Stimulated activated naive B cell treated with anti-CD40 and anti-IgM and Interleukin-4, amounts not matched to agents 10 μg/mL and 1 μg/mL and 100 μg/mL, for 72 hours (primary cell): ENCODE data around the gene OTUD3.
"Not testable (repeated sequence)": the region's sequence is repeated elsewhere in the genome, so short reads cannot be mapped to it uniquely, and the experiment has no call there.

Experiments used
- ATAC-seq, 2 donors: fragments of 150-1000 bp; cut with Tn5 transposase; replicated peaks; 2 replicates each; pipeline ENCODE4 v1.10.0; 2021; ENCODE audit warnings: moderate library complexity in 1 of 2
- DNase-seq: peaks from one replicate; pipeline ENCODE4 v3.0.0; 2021
- H3K27ac Mint-ChIP-seq: one replicate; pipeline ENCODE4 v1.8.0; 2022; ENCODE audit warnings: mild to moderate bottlenecking, mixed read lengths
- H3K27me3 Mint-ChIP-seq, 2 donors: one replicate each; pipeline ENCODE4 v1.8.0; 2022; ENCODE audit warnings: mixed read lengths in 2 of 2
- H3K36me3 Mint-ChIP-seq, 2 donors: one replicate each; pipeline ENCODE4 v1.8.0; 2022; ENCODE audit warnings: mixed read lengths in 2 of 2, mild to moderate bottlenecking in 1 of 2
- H3K4me1 Mint-ChIP-seq, 2 donors: one replicate each; pipeline ENCODE4 v1.8.0; 2022; ENCODE audit warnings: mixed read lengths in 2 of 2, mild to moderate bottlenecking in 1 of 2
- H3K4me3 Mint-ChIP-seq, 2 donors: one replicate each; pipeline ENCODE4 v1.8.0; 2022; ENCODE audit warnings: mild to moderate bottlenecking in 2 of 2, mixed read lengths in 2 of 2, moderate library complexity in 1 of 2
- H3K9me3 Mint-ChIP-seq, 2 donors: one replicate each; pipeline ENCODE4 v1.8.0; 2022; ENCODE audit warnings: mixed read lengths in 2 of 2, mild to moderate bottlenecking in 1 of 2

Gene OTUD3, protein sequence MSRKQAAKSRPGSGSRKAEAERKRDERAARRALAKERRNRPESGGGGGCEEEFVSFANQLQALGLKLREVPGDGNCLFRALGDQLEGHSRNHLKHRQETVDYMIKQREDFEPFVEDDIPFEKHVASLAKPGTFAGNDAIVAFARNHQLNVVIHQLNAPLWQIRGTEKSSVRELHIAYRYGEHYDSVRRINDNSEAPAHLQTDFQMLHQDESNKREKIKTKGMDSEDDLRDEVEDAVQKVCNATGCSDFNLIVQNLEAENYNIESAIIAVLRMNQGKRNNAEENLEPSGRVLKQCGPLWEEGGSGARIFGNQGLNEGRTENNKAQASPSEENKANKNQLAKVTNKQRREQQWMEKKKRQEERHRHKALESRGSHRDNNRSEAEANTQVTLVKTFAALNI

DNA sequence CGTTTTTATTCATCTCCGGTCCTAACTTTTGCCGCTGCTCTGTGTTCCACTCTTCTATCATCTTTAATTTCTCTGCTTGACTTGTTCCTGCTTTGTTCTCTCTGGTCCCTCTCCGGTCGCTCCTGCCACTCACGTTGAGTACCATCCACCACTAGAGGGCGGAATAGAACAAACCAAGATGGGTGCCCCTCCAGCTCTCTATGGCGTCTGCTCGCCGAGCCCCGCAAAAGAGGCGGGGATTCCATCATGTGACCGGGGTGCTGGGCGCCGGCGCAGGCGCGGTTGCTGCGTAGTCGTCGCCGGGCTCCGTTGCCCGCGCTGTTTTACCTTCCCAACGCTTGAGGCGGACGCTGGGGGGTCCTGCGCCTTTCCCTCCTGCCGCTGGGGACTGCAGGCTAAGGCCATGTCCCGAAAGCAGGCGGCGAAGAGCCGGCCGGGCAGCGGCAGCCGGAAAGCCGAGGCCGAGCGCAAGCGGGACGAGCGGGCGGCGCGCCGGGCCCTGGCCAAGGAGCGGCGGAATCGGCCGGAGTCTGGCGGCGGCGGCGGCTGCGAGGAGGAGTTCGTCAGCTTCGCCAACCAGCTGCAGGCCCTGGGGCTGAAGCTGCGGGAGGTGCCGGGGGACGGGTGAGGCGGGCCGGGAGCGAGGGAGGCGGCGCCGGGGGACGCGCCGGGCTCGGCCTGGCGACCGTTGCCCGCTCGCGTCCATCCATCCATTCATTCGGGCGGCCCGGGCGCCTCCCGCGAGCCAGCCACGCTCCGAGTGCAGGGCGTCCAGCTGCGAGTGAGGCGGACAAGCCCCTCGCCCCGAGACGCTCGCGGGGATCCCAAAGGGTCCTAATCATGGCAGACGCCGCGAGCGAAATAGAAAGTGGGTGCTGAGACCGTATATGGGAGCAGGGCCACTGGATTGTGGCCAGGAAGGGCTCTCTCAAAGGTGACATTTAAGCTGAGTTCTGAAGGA lies at the start of gene OTUD3:
Gene OTUD3, plus strand, starts transcription at position 285 of the 961 bp plus-strand sequence. Its CDS starts 119 bp downstream, at position 404.
- peaks cover 4 to 10% of the 10 kb centered on the region in 2 donors for H3K27me3 Mint-ChIP-seq
- DNase-seq = peak; percentile 96
- peak within 1 kb of the TSS; percentile 86 to 90 for H3K4me3 Mint-ChIP-seq
- H3K27ac Mint-ChIP-seq = peak within 1 kb of the TSS; percentile 86
- peak; percentile 96 to 97 for ATAC-seq
- H3K4me1 Mint-ChIP-seq = peaks cover 18 to 28% of the 10 kb centered on the region in 2 donors
- H3K9me3 Mint-ChIP-seq = no peaks in the 10 kb centered on the region
- H3K36me3 Mint-ChIP-seq = peaks cover 0 to 9% of the 10 kb centered on the region in 2 donors

DNA sequence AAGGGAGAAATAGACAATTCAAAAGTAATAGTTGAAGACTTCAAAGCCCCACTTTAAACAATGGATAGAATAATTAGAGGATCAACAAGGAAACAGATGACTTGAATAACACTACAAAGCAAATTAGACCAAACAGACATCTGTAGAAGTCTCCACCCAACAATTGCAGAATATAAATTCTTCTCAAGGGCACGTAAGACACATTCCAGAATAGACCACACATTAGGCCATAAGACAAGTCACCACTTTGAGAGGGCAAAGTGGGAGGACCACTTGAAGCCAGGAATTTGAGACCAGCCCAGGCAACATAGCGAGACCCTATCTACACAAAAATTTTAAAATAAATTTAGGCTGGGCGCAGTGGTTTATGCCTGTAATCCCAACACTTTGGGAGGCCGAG lies 46.6 kb upstream of the OTUD3 start:
- no peak for ATAC-seq
- DNase-seq = no peak
- H3K27me3 Mint-ChIP-seq = peaks cover 35 to 38% of the 10 kb centered on the region in 2 donors
- peaks cover 0 to 2% of the 10 kb centered on the region in 2 donors for H3K36me3 Mint-ChIP-seq
- H3K9me3 Mint-ChIP-seq = peaks cover 0 to 3% of the 10 kb centered on the region in 2 donors
- H3K4me1 Mint-ChIP-seq = peaks cover 5 to 8% of the 10 kb centered on the region in 2 donors
- no peak overlapping the region for H3K27ac Mint-ChIP-seq
- no peak overlapping the region for H3K4me3 Mint-ChIP-seq

DNA sequence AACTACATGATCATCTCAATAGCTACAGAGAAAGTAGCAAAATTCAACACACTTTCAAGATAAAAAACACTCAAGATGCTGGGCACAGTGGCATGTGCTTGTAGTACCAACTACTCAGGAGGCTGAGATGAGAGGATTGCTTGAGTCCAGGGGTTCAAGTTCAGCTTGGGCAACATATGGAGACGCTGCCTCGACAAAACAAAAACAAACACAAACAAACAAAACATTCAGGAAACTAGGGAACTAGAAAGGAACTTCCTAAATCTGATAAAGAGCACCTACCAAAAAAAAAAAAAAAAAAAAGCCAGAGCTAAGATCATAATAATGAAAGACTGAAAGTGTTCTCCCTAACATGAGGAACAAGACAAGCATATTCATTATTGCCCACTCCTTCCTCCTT lies 44.3 kb upstream of the OTUD3 start:
- H3K4me3 Mint-ChIP-seq = no peak overlapping the region
- no peak for DNase-seq
- peaks cover 0 to 1% of the 10 kb centered on the region in 2 donors for H3K9me3 Mint-ChIP-seq
- peaks cover 22 to 33% of the 10 kb centered on the region in 2 donors for H3K27me3 Mint-ChIP-seq
- no peak overlapping the region for H3K27ac Mint-ChIP-seq
- no peaks in the 10 kb centered on the region for H3K36me3 Mint-ChIP-seq
- peaks cover 5 to 9% of the 10 kb centered on the region in 2 donors for H3K4me1 Mint-ChIP-seq
- no peak for ATAC-seq

DNA sequence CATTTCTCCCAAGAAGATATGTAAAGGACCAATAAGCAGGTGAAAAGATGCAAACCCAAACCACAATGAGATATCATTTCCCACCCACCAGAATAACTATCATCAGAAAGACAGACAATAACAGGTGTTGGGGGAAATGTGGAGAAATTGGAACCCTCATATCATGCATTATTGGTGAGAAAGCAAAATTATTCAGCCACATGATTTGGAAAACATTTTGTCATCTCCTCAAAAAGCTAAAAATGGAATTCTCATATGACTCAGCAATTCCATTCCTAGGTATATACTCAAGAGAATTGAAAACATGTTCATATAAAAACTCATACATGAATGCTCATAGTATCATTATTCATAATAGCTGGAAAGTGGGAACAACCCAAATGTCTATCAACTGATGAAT lies 42.0 kb upstream of the OTUD3 start:
- no peaks in the 10 kb centered on the region for H3K36me3 Mint-ChIP-seq
- ATAC-seq (no peak), DNase-seq (no peak)
- H3K4me3 Mint-ChIP-seq = no peak overlapping the region
- H3K4me1 Mint-ChIP-seq = peaks cover 5 to 9% of the 10 kb centered on the region in 2 donors
- no peak overlapping the region for H3K27ac Mint-ChIP-seq
- H3K27me3 Mint-ChIP-seq = peaks cover 25 to 38% of the 10 kb centered on the region in 2 donors
- H3K9me3 Mint-ChIP-seq = peaks cover 0 to 1% of the 10 kb centered on the region in 2 donors

DNA sequence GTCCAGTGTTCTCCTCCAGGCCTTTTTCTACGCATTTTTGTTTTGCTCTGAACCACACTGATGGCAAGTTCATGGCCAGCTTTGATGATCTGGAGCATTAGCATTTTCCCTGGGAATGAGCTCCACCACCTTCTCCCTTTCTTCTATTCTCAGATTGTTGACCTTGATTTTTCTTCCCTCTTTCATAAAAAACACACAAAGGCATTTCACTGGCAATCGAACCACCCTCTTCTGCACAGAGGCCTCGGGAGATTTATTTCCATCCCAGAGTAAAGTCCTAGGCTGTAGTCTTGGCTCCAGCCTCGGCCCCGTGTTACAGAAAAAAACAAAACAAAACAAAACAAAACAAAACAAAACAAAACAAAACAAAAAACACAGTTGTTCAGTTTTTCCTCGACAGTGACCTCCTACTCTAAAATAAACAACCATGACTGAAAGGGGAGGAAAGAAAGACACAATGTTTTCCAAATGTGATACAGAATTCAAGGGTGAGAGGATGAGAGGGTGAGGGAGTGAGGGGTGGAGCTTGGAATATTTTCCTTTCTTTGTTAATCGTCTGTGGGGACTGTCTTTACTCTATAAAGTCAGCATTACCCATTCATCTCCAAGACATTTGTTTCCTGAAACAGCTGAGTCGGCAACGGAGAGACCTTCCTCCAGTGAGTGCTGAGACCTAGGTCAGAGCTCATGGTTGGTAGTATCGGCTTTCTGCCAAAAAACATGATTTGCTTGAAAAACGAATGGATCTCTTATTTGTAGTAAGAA lies 37.3 kb upstream of the OTUD3 start:
- no peak for DNase-seq
- H3K36me3 Mint-ChIP-seq = no peaks in the 10 kb centered on the region
- no peak overlapping the region for H3K4me3 Mint-ChIP-seq
- H3K27me3 Mint-ChIP-seq = peaks cover 31 to 41% of the 10 kb centered on the region in 2 donors
- ATAC-seq = no peak
- H3K4me1 Mint-ChIP-seq = peaks cover under 1 to 7% of the 10 kb centered on the region in 2 donors
- H3K9me3 Mint-ChIP-seq = no peaks in the 10 kb centered on the region
- no peak overlapping the region for H3K27ac Mint-ChIP-seq

DNA sequence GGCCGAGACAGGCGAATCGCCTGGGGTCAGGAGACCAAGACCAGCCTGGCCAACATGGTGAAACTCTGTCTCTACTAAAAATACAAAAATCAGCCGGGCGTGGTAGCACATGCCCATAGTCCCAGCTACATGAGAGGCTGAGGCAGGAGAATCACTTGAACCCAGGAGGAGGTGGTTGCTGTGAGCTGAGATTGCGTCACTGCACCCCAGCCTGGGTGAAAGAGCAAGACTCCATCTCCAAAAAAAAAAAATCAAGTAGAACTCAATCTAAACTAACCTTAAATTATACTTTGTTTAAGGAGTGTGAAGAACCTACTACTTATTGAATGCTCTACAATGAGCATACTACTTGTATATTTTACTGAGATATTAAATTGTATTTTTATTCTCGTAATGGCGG lies 36.6 kb upstream of the OTUD3 start:
- Mint-ChIP-seq H3K36me3 (no peaks in the 10 kb centered on the region), H3K27me3 (peaks cover 30 to 39% of the 10 kb centered on the region in 2 donors), H3K4me1 (peaks cover 0 to 1% of the 10 kb centered on the region in 2 donors), H3K4me3 (no peak overlapping the region), H3K27ac (no peak overlapping the region), H3K9me3 (no peaks in the 10 kb centered on the region)
- no peak for DNase-seq
- ATAC-seq = no peak

DNA sequence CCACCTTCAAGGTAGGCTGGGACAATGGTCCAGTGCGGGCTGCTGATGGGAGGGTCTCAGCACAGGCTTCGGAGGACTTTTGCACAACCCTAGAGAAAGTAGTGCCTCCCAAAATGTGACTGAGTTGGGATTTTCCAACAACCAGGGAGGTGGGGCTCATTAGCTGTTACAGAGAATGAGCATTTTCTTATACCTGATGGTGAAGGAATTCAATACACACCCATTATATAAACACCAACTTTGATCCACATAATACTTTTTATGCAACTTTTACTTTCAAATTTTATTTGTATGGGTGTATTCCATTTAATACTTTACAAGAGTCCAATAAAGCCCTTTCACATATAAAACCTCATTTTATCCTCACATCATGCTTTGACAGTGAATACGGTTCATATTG lies 35.9 kb upstream of the OTUD3 start:
- ATAC-seq = no peak
- H3K36me3 Mint-ChIP-seq = no peaks in the 10 kb centered on the region

DNA sequence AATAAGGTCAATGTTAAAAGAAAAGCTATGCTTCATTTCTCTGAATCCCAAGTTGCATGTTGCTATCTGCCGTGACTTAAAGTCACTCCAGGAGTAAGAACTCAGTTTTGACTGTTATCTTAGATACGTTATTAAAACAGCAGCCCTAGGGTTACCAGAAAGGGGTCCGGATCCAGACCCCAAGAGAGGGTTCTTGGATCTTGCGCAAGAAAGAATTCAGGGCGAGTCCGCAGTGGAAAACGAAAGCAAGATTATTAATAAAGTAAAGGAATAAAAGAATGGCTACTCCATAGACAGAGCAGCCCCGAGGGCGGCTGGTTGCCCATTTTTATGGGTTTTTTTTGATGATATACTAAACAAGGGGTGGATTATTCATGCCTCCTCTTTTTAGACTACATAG lies 34.9 kb upstream of the OTUD3 start:
- not testable (repeated sequence) for H3K36me3 Mint-ChIP-seq, DNase-seq, H3K27ac Mint-ChIP-seq, ATAC-seq, H3K4me3 Mint-ChIP-seq, H3K9me3 Mint-ChIP-seq, H3K4me1 Mint-ChIP-seq
- peaks cover 24 to 30% of the 10 kb centered on the region in 2 donors for H3K27me3 Mint-ChIP-seq

More for the DNA sequence above, 35.9 kb upstream of the OTUD3 start:
- peaks cover 24 to 39% of the 10 kb centered on the region in 2 donors for H3K27me3 Mint-ChIP-seq
- no peaks in the 10 kb centered on the region for H3K4me1 Mint-ChIP-seq
- DNase-seq = no peak
- no peaks in the 10 kb centered on the region for H3K9me3 Mint-ChIP-seq
- H3K27ac Mint-ChIP-seq = no peak overlapping the region
- H3K4me3 Mint-ChIP-seq = no peak overlapping the region

DNA sequence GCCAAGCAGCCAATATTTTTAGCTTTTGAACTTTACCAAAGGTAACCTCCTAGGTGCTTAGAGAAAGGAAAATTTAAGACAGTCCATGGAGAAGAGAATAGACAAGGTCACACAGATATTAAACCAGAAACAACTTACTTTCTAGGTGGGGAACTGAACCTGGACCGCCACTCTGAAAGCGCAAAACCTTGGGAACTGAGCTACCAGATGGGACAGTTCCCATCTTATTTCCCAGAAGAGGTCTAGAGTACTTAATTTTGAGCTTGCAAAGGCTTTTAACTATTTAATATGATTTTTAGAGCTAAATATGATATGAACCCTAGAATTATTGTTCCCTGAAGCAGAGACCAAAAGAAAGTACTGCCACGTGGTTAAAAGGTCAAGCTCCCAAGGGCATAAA lies 32.9 kb upstream of the OTUD3 start:
- ATAC-seq, H3K27ac Mint-ChIP-seq, DNase-seq, H3K9me3 Mint-ChIP-seq, H3K4me1 Mint-ChIP-seq, H3K36me3 Mint-ChIP-seq, H3K4me3 Mint-ChIP-seq: not testable (repeated sequence)
- peaks cover 27 to 30% of the 10 kb centered on the region in 2 donors for H3K27me3 Mint-ChIP-seq

DNA sequence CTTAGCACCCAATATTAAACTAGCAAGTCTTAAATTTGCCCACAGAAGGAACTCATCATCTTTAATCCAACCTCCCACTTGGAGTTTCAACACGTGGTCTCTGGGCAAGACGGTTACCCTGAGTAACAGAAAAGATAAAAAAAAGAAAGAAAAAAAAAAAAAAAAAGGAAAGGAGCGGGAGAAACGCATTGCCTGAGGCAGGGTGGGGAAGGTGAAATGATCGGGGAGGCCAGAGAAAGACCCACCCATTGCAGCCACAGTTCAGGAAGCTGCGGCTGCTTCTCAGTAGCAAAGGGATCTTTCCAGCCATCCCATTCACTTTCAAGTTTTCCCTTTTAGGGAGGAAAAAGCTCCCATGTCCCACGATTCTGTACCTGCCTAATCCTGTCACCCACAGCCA lies 32.0 kb upstream of the OTUD3 start:
- Mint-ChIP-seq H3K36me3 (no peaks in the 10 kb centered on the region), H3K4me3 (no peak overlapping the region), H3K4me1 (no peaks in the 10 kb centered on the region), H3K27me3 (peaks cover 23 to 27% of the 10 kb centered on the region in 2 donors), H3K9me3 (no peaks in the 10 kb centered on the region), H3K27ac (no peak overlapping the region)
- DNase-seq = no peak
- no peak for ATAC-seq

DNA sequence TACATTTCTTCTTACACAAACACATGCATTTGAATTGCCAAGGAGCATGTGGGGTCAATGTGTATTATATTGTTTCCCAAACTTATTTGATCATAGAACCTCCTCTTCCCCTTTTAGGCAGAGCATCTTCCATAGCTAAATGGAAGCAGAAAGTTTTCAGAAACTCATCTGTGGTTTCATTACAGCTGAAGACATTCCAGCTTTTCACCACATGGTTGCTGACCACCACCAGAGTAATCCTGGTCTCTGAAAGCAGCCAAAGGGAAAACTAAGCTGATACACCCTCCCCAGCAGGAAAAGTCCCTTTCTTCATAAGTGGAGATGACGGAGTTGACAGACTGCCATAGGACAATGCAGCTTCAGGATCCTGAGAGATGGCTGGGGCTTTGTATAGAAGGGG lies 30.2 kb upstream of the OTUD3 start:
- no peak for DNase-seq
- Mint-ChIP-seq H3K36me3 (no peaks in the 10 kb centered on the region), H3K4me3 (no peak overlapping the region), H3K9me3 (no peaks in the 10 kb centered on the region), H3K27ac (no peak overlapping the region), H3K27me3 (peaks cover 11 to 14% of the 10 kb centered on the region in 2 donors), H3K4me1 (no peaks in the 10 kb centered on the region)
- ATAC-seq = no peak

DNA sequence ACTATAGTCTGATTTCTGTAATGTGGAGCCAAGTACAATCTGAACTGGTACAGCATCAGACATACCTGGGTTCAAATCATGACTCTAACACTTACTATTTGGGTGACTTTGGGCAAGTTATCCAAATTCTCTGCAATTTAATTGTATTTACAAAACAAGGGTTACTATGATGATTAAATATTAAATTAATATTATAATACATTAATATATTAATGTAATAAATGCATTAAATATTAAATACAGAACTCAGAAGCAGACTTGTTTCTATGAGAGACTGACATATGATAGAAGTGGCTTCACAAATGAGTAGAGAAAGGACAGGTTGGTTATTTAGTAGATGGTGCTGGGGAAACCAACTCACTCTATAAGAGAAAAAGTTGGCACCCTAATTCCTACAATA lies 27.3 kb upstream of the OTUD3 start:
- no peak overlapping the region for H3K4me3 Mint-ChIP-seq
- H3K36me3 Mint-ChIP-seq = no peaks in the 10 kb centered on the region
- no peaks in the 10 kb centered on the region for H3K4me1 Mint-ChIP-seq
- H3K9me3 Mint-ChIP-seq = no peaks in the 10 kb centered on the region
- ATAC-seq (no peak), DNase-seq (no peak)
- peaks cover 12 to 25% of the 10 kb centered on the region in 2 donors for H3K27me3 Mint-ChIP-seq
- no peak overlapping the region for H3K27ac Mint-ChIP-seq

DNA sequence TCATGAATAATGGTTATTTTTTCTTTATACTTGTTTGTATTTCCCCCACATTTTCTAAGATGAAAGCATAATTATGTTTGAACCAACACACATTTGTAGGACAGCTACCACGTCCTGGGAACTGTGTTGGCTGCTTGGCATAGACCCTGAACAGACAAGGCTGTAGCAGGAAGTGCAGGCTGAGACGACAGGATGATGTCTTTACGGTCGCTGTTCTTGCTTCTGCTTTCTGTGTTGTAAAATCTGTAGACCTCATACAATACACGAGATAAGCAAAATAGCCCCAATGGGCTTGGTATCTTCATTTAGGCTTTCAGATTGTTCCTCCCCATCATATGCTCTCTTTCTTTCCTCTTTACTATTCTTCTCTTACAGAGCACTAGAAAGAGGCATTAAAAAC lies 23.3 kb upstream of the OTUD3 start:
- peaks cover 28 to 41% of the 10 kb centered on the region in 2 donors for H3K27me3 Mint-ChIP-seq
- no peak for DNase-seq
- peaks cover 2 to 6% of the 10 kb centered on the region in 2 donors for H3K36me3 Mint-ChIP-seq
- peak in 1 of 2 donors; percentile 39 for ATAC-seq
- no peak overlapping the region for H3K27ac Mint-ChIP-seq
- H3K9me3 Mint-ChIP-seq = peaks cover 5 to 6% of the 10 kb centered on the region in 2 donors
- H3K4me3 Mint-ChIP-seq = no peak overlapping the region
- H3K4me1 Mint-ChIP-seq = no peaks in the 10 kb centered on the region

DNA sequence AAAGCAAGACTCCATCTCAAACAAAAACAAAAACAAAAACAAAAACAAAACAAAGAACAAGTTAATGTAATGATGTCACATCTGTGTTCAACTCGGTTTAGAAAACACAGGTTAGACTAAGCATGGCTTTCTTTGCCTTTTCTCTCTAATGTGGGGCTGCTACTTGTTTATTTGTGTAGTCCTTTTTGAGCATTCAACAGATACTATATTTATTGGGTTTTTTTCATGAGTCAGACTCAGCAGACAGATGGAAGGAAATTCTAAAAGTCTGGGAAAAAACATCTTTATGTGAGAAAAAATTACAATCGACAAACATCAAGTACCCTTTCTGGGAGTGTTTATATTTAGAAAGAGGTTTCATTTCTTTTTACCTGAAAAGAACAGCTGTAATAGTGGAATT lies 22.3 kb upstream of the OTUD3 start:
- DNase-seq = no peak
- H3K9me3 Mint-ChIP-seq = peaks cover 5 to 6% of the 10 kb centered on the region in 2 donors

More for the DNA sequence above, 22.3 kb upstream of the OTUD3 start:
- no peaks in the 10 kb centered on the region for H3K4me1 Mint-ChIP-seq
- no peak overlapping the region for H3K27ac Mint-ChIP-seq
- no peak overlapping the region for H3K4me3 Mint-ChIP-seq
- peaks cover 26 to 41% of the 10 kb centered on the region in 2 donors for H3K27me3 Mint-ChIP-seq
- no peak for ATAC-seq
- peaks cover 2 to 9% of the 10 kb centered on the region in 2 donors for H3K36me3 Mint-ChIP-seq
